ENCODE measurements around the gene PTRH1.

Gene PTRH1

DNA sequence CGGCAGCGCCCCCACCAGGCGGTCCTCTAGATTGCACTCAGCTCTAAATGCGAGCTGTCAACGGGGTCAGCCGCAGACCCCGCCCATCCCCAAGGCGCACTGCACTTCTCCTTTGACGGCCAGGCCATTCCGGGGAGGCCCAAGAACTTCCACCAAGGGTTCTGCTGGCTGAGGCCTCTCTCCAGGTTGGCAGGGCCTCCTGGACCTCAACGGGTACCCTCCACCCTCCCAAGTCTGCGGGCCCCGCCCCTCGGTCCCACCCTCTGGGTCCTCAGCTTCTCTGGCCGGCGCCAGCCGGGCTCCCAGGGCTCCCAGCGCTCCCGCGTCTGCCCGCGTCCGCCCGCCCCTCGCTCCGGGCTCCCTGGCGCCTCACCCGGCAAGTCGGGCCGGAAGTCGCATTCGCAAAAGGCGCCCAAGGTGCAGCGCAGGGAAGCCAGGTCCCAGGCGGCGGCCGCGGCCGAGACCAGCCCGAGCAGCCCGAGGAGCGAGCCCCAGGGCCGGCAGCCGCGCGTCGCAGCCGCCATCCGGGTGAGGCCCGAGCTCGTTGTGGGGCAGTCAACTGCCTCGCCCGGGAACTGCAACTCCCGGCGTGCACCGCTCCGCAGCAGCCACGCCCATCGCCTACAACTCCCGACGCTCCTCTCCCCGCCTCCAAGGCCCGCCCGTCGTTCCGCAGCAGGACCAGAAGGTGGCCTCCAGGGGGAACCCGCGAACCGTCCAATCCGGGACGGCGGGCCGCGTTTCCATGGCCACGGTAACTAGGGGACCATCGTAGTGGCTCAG lies 19.5 kb upstream of the PTRH1 start, which contains the start of gene TOR2A:
TOR2A (minus strand) TSS at position 548 of the 783 bp plus-strand sequence; CDS start at position 524, 24 bp downstream.
- peaks cover 0 to 2% of the 10 kb centered on the region in 2 donors for H3K36me3 ChIP-seq (replicated peaks in 1 of 2; ENCODE audit: control insufficient read depth in 2 of 2, insufficient read depth in 2 of 2, low read length in 2 of 2)
- H4K91ac ChIP-seq (ENCODE audit: low read depth, low read length, poor library complexity): peak within 1 kb of the TSS; percentile 90
- no peaks in the 10 kb centered on the region for H3K27me3 ChIP-seq (ENCODE audit: control insufficient read depth in 3 of 3, insufficient read depth in 3 of 3, low read depth in 1 of 3, low read length in 3 of 3)
- H3K4me3 ChIP-seq (ENCODE audit: low read length in 2 of 2): peak within 1 kb of the TSS; percentile 75 to 92
- H2BK5ac ChIP-seq (ENCODE audit: low read length): peak within 1 kb of the TSS; percentile 98
- H3K14ac ChIP-seq (ENCODE audit: low read length): peak within 1 kb of the TSS; percentile 66
- DNase-seq (ENCODE audit: low spot score): peak; percentile 98
- H2BK12ac ChIP-seq (ENCODE audit: low read length): peak within 1 kb of the TSS; percentile 60
- H4K8ac ChIP-seq (ENCODE audit: low read depth, low read length): peak within 1 kb of the TSS; percentile 73
- H3K4me1 ChIP-seq (ENCODE audit: control insufficient read depth in 2 of 2, insufficient read depth in 1 of 2, low read depth in 1 of 2, low read length in 2 of 2): peaks cover 12% of the 10 kb centered on the region in 2 donors
- WGBS, 2 donors (ENCODE audit: extremely low coverage in 2 of 2, insufficient read length in 2 of 2, insufficient replicate concordance in 1 of 2): no CpG with 5 or more reads among the region's 76 CpGs
- H3K27ac ChIP-seq (replicated peaks; ENCODE audit: low read length): peak within 1 kb of the TSS; percentile 64
- peak within 1 kb of the TSS; percentile 98 for H3K18ac ChIP-seq (ENCODE audit: low read length)
- H2AFZ ChIP-seq (ENCODE audit: low read length): peak within 1 kb of the TSS; percentile 99
- H2BK15ac ChIP-seq (ENCODE audit: low read length): peak within 1 kb of the TSS; percentile 88
- H3K9ac ChIP-seq (ENCODE audit: low read depth, low read length, poor library complexity): peak within 1 kb of the TSS; percentile 86
- peak within 1 kb of the TSS; percentile 99 for H3K4ac ChIP-seq (ENCODE audit: low read length)
- peak within 1 kb of the TSS; percentile 69 for H3K4me2 ChIP-seq (ENCODE audit: insufficient read depth, low read length, poor library complexity, severe bottlenecking)
- no peaks in the 10 kb centered on the region for H3K79me1 ChIP-seq (ENCODE audit: low read depth, low read length)
- no peaks in the 10 kb centered on the region for H3K9me3 ChIP-seq (replicated peaks in 1 of 2; ENCODE audit: control insufficient read depth in 2 of 2, insufficient read depth in 1 of 2, low read depth in 1 of 2, low read length in 2 of 2)
- H3K23ac ChIP-seq (ENCODE audit: low read depth, low read length, poor library complexity): peak within 1 kb of the TSS; percentile 95
- H2BK120ac ChIP-seq (ENCODE audit: low read depth, low read length): peak within 1 kb of the TSS; percentile 62
- H2AK5ac ChIP-seq (ENCODE audit: low read depth, low read length): peak within 1 kb of the TSS; percentile 73

DNA sequence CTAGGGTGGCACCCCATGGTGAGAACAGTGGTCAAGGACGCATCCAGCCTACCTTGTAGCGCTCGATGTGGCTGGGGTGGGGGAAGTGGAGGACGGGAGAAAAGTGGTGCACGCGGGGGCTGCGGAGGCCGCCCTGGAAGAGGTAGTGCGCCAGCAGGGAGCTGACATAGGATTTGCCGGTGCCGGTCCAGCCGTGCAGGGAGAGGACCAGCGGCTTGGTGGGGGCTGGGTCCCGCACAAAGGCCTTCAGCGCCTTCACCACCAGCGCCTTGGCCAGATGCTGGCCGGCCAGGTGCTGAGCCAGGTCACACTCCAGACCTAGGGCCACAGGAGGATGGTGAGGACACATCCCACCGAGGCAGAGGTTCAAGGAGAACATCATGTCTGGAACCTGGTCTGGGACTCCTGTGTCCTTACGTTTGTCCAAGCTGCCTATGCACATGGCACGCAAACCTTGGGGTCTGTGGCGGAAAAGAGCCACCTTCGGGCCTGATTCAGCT lies 18.8 kb upstream of the PTRH1 start:
- H3K18ac ChIP-seq (ENCODE audit: low read length): peak overlapping the region; percentile 88
- peak overlapping the region in 1 of 2 donors; percentile 75 for H3K4me3 ChIP-seq (ENCODE audit: low read length in 2 of 2)
- peak overlapping the region; percentile 88 for H2BK15ac ChIP-seq (ENCODE audit: low read length)
- peak overlapping the region; percentile 50 for H3K9ac ChIP-seq (ENCODE audit: low read depth, low read length, poor library complexity)
- no peaks in the 10 kb centered on the region for H3K9me3 ChIP-seq (replicated peaks in 1 of 2; ENCODE audit: control insufficient read depth in 2 of 2, insufficient read depth in 1 of 2, low read depth in 1 of 2, low read length in 2 of 2)
- no peak overlapping the region for H3K14ac ChIP-seq (ENCODE audit: low read length)
- H2BK120ac ChIP-seq (ENCODE audit: low read depth, low read length): peak overlapping the region; percentile 62
- peaks cover 0 to 2% of the 10 kb centered on the region in 2 donors for H3K36me3 ChIP-seq (replicated peaks in 1 of 2; ENCODE audit: control insufficient read depth in 2 of 2, insufficient read depth in 2 of 2, low read length in 2 of 2)
- peaks cover 2% of the 10 kb centered on the region for H3K79me1 ChIP-seq (ENCODE audit: low read depth, low read length)
- H2BK12ac ChIP-seq (ENCODE audit: low read length): peak overlapping the region; percentile 60
- peak overlapping the region; percentile 99 for H2AFZ ChIP-seq (ENCODE audit: low read length)
- no peaks in the 10 kb centered on the region for H3K27me3 ChIP-seq (ENCODE audit: control insufficient read depth in 3 of 3, insufficient read depth in 3 of 3, low read depth in 1 of 3, low read length in 3 of 3)
- H3K4me1 ChIP-seq (ENCODE audit: control insufficient read depth in 2 of 2, insufficient read depth in 1 of 2, low read depth in 1 of 2, low read length in 2 of 2): peaks cover 12% of the 10 kb centered on the region in 2 donors
- peak overlapping the region; percentile 90 for H4K91ac ChIP-seq (ENCODE audit: low read depth, low read length, poor library complexity)
- no CpG with 5 or more reads among the region's 22 CpGs for WGBS, 2 donors (ENCODE audit: extremely low coverage in 2 of 2, insufficient read length in 2 of 2, insufficient replicate concordance in 1 of 2)
- peak overlapping the region; percentile 69 for H3K4me2 ChIP-seq (ENCODE audit: insufficient read depth, low read length, poor library complexity, severe bottlenecking)
- H3K27ac ChIP-seq (replicated peaks; ENCODE audit: low read length): no peak overlapping the region
- no peak overlapping the region for H3K23ac ChIP-seq (ENCODE audit: low read depth, low read length, poor library complexity)
- DNase-seq (ENCODE audit: low spot score): no peak
- H2BK5ac ChIP-seq (ENCODE audit: low read length): peak overlapping the region; percentile 98
- peak overlapping the region; percentile 73 for H2AK5ac ChIP-seq (ENCODE audit: low read depth, low read length)
- peak overlapping the region; percentile 99 for H3K4ac ChIP-seq (ENCODE audit: low read length)
- H4K8ac ChIP-seq (ENCODE audit: low read depth, low read length): peak overlapping the region; percentile 73

DNA sequence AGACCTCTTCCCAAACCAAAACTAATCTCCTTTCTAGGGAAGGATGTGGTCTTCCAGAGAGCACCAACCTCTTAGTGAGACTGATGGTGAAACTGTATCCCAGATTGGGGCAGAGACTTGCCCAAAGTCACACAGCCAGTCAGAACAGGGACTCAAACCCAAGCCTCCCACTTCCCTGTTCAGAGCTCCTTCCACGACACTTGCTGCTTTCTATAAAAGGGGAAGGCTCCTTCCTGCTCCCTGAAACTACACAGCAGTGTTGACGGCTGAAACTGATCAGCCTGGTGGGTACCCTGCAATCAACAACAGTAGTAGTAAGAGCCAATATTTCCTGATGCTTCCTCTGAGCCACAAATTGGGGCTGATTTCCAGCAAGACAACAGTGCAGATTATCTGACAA lies 18.2 kb upstream of the PTRH1 start:
- DNase-seq (ENCODE audit: low spot score): no peak
- peaks cover 12% of the 10 kb centered on the region in 2 donors for H3K4me1 ChIP-seq (ENCODE audit: control insufficient read depth in 2 of 2, insufficient read depth in 1 of 2, low read depth in 1 of 2, low read length in 2 of 2)
- peaks cover 0 to 2% of the 10 kb centered on the region in 2 donors for H3K36me3 ChIP-seq (replicated peaks in 1 of 2; ENCODE audit: control insufficient read depth in 2 of 2, insufficient read depth in 2 of 2, low read length in 2 of 2)
- no peak overlapping the region for H2AK5ac ChIP-seq (ENCODE audit: low read depth, low read length)
- H3K14ac ChIP-seq (ENCODE audit: low read length): no peak overlapping the region
- H3K4ac ChIP-seq (ENCODE audit: low read length): no peak overlapping the region
- no peak overlapping the region for H3K4me2 ChIP-seq (ENCODE audit: insufficient read depth, low read length, poor library complexity, severe bottlenecking)
- H3K27me3 ChIP-seq (ENCODE audit: control insufficient read depth in 3 of 3, insufficient read depth in 3 of 3, low read depth in 1 of 3, low read length in 3 of 3): no peaks in the 10 kb centered on the region
- no peak overlapping the region for H4K91ac ChIP-seq (ENCODE audit: low read depth, low read length, poor library complexity)
- no peak overlapping the region for H2BK15ac ChIP-seq (ENCODE audit: low read length)
- H3K23ac ChIP-seq (ENCODE audit: low read depth, low read length, poor library complexity): no peak overlapping the region
- WGBS, 2 donors (ENCODE audit: extremely low coverage in 2 of 2, insufficient read length in 2 of 2, insufficient replicate concordance in 1 of 2): no CpG with 5 or more reads among the region's 2 CpGs
- H2AFZ ChIP-seq (ENCODE audit: low read length): no peak overlapping the region
- H3K9me3 ChIP-seq (replicated peaks in 1 of 2; ENCODE audit: control insufficient read depth in 2 of 2, insufficient read depth in 1 of 2, low read depth in 1 of 2, low read length in 2 of 2): no peaks in the 10 kb centered on the region
- H2BK120ac ChIP-seq (ENCODE audit: low read depth, low read length): no peak overlapping the region
- peaks cover 2% of the 10 kb centered on the region for H3K79me1 ChIP-seq (ENCODE audit: low read depth, low read length)
- H2BK5ac ChIP-seq (ENCODE audit: low read length): no peak overlapping the region
- no peak overlapping the region for H3K18ac ChIP-seq (ENCODE audit: low read length)
- no peak overlapping the region for H4K8ac ChIP-seq (ENCODE audit: low read depth, low read length)
- no peak overlapping the region for H2BK12ac ChIP-seq (ENCODE audit: low read length)
- H3K27ac ChIP-seq (replicated peaks; ENCODE audit: low read length): no peak overlapping the region
- no peak overlapping the region for H3K9ac ChIP-seq (ENCODE audit: low read depth, low read length, poor library complexity)
- H3K4me3 ChIP-seq (ENCODE audit: low read length in 2 of 2): no peak overlapping the region

DNA sequence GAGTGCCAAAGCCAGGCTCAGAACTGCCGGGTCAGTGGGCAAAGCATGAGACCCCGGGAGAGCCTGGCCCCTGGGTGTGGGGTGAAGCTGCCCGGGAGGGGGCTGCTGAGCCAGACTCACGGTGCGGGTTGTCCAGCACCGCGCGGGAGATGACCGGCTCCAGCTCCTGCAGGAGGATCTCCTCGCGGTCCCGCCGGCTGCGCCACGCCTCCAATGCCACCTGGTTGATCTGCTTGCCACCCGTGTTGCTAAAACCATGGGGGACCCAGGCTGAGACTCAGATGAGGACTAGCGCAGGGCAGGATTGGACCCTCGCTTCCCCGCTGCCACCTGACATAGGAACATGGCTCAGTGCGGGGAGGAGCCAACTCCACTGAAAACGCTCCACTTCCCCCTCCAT lies 17.0 kb upstream of the PTRH1 start:
- H4K91ac ChIP-seq (ENCODE audit: low read depth, low read length, poor library complexity): no peak overlapping the region
- no peak overlapping the region for H3K4ac ChIP-seq (ENCODE audit: low read length)
- H3K27me3 ChIP-seq (ENCODE audit: control insufficient read depth in 3 of 3, insufficient read depth in 3 of 3, low read depth in 1 of 3, low read length in 3 of 3): no peaks in the 10 kb centered on the region
- DNase-seq (ENCODE audit: low spot score): no peak
- H3K23ac ChIP-seq (ENCODE audit: low read depth, low read length, poor library complexity): no peak overlapping the region
- no peak overlapping the region for H2BK120ac ChIP-seq (ENCODE audit: low read depth, low read length)
- H3K27ac ChIP-seq (replicated peaks; ENCODE audit: low read length): no peak overlapping the region
- H2BK15ac ChIP-seq (ENCODE audit: low read length): no peak overlapping the region
- no peak overlapping the region for H3K14ac ChIP-seq (ENCODE audit: low read length)
- H3K4me1 ChIP-seq (ENCODE audit: control insufficient read depth in 2 of 2, insufficient read depth in 1 of 2, low read depth in 1 of 2, low read length in 2 of 2): peaks cover 12% of the 10 kb centered on the region in 2 donors
- H3K4me2 ChIP-seq (ENCODE audit: insufficient read depth, low read length, poor library complexity, severe bottlenecking): no peak overlapping the region
- H3K9me3 ChIP-seq (replicated peaks in 1 of 2; ENCODE audit: control insufficient read depth in 2 of 2, insufficient read depth in 1 of 2, low read depth in 1 of 2, low read length in 2 of 2): no peaks in the 10 kb centered on the region
- peak overlapping the region; percentile 48 for H4K8ac ChIP-seq (ENCODE audit: low read depth, low read length)
- peak overlapping the region; percentile 50 for H3K9ac ChIP-seq (ENCODE audit: low read depth, low read length, poor library complexity)
- H3K18ac ChIP-seq (ENCODE audit: low read length): no peak overlapping the region
- H3K4me3 ChIP-seq (ENCODE audit: low read length in 2 of 2): no peak overlapping the region
- H3K36me3 ChIP-seq (replicated peaks in 1 of 2; ENCODE audit: control insufficient read depth in 2 of 2, insufficient read depth in 2 of 2, low read length in 2 of 2): no peaks in the 10 kb centered on the region
- peak overlapping the region; percentile 3 for H2BK5ac ChIP-seq (ENCODE audit: low read length)
- peaks cover 2% of the 10 kb centered on the region for H3K79me1 ChIP-seq (ENCODE audit: low read depth, low read length)
- H2AFZ ChIP-seq (ENCODE audit: low read length): no peak overlapping the region
- no peak overlapping the region for H2AK5ac ChIP-seq (ENCODE audit: low read depth, low read length)
- WGBS, 2 donors (ENCODE audit: extremely low coverage in 2 of 2, insufficient read length in 2 of 2, insufficient replicate concordance in 1 of 2): no CpG with 5 or more reads among the region's 21 CpGs
- no peak overlapping the region for H2BK12ac ChIP-seq (ENCODE audit: low read length)

Measured in neuronal stem cell (in vitro differentiated cells).